ENCODE measurements around the gene ABI3BP. TPM values are rescaled to one million over a fixed set of nuclear protein-coding genes. Genes with fewer than 3 reads are reported as not detected.
A peak's percentile ranks its signal among the peaks of the same experiment; 100 is the strongest.

ABI3BP gene
- total RNA-seq, 1 experiment from 2014 or later, result 0.28 TPM

DNA sequence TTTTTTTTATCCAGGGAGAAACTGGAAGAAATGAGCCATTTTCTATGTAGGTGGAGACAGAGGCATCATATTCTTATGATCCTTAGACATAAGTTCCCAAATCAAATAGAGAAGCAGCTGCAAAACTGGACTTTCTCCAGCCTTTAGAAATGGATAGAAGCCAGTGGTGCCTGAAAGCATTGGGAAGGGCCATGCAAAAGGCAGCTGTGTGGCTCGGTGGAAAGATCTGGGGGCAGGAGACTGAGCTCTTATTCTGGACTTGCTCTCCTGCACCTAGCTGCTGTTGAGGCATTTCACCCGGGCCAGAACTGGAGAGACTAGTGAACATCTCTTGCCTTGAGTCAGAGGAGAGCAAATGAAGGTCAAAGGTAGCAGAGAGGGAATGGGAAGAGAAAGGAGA is 210.9 kb downstream of the ABI3BP start:
- Mint-ChIP-seq H3K27me3 (ENCODE audit: low read depth) (no peaks in the 10 kb centered on the region), H3K9me3 (peaks cover 6 to 10% of the 10 kb centered on the region in 2 experiments; a peak in 4 of 5 replicates), H3K4me3 (no peak overlapping the region), H3K36me3 (ENCODE audit: insufficient read depth in 1 of 3, low read depth in 3 of 3) (no peaks in the 10 kb centered on the region; a peak in 1 of 7 replicates), H3K27ac (peak overlapping the region in 1 of 3 experiments; percentile 13; a peak in 2 of 7 replicates), H3K4me1 (0 out of 4 replicates have a peak, but pooled peaks cover 0 to 2% of the 10 kb centered on the region in 2 experiments)
- H3K14ac ChIP-seq (ENCODE audit: insufficient read depth, low read length), result no peak overlapping the region
- H3T11ph ChIP-seq (ENCODE audit: low read length), result no peak overlapping the region
- no peaks in the 10 kb centered on the region for H3K27me3 ChIP-seq (ENCODE audit: insufficient read depth, low read length)
- no peak overlapping the region for H2BK12ac ChIP-seq (ENCODE audit: insufficient read length, low read depth, low read length)
- no peaks in the 10 kb centered on the region for H3K79me2 ChIP-seq (ENCODE audit: insufficient read depth, low read length)
- no peaks in the 10 kb centered on the region for H3K4me1 ChIP-seq (ENCODE audit: insufficient read depth, low read length)
- no peak for DNase-seq
- no peak overlapping the region for H4K8ac ChIP-seq (replicated peaks; ENCODE audit: insufficient read length, low read depth, low read length)
- H2BK15ac ChIP-seq (ENCODE audit: low read depth, low read length), result no peak overlapping the region
- no peak overlapping the region for H3K23ac ChIP-seq (ENCODE audit: insufficient read length, low read depth, low read length)
- no peak overlapping the region for H3K4me2 ChIP-seq (ENCODE audit: insufficient read depth, insufficient read length, low read length)
- H4K20me1 ChIP-seq (ENCODE audit: control insufficient read depth, insufficient read depth, insufficient read length), result no peaks in the 10 kb centered on the region
- TF ChIP-seq, protein P1, sequence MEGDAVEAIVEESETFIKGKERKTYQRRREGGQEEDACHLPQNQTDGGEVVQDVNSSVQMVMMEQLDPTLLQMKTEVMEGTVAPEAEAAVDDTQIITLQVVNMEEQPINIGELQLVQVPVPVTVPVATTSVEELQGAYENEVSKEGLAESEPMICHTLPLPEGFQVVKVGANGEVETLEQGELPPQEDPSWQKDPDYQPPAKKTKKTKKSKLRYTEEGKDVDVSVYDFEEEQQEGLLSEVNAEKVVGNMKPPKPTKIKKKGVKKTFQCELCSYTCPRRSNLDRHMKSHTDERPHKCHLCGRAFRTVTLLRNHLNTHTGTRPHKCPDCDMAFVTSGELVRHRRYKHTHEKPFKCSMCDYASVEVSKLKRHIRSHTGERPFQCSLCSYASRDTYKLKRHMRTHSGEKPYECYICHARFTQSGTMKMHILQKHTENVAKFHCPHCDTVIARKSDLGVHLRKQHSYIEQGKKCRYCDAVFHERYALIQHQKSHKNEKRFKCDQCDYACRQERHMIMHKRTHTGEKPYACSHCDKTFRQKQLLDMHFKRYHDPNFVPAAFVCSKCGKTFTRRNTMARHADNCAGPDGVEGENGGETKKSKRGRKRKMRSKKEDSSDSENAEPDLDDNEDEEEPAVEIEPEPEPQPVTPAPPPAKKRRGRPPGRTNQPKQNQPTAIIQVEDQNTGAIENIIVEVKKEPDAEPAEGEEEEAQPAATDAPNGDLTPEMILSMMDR (conservative IDR thresholded peaks at IDR 0.05), result no peak
- H3K79me1 ChIP-seq (ENCODE audit: insufficient read depth, low read depth, low read length, poor library complexity, severe bottlenecking), result no peaks in the 10 kb centered on the region
- no CpG with 5 or more reads among the region's 2 CpGs for WGBS (ENCODE audit: extremely low coverage, insufficient read length, low lambda C conversion rate)
- H3K4ac ChIP-seq (ENCODE audit: low read depth, low read length), result no peak overlapping the region
- H2BK120ac ChIP-seq (ENCODE audit: low read depth, low read length, poor library complexity, severe bottlenecking), result no peak overlapping the region
- H2AFZ ChIP-seq (ENCODE audit: low read length), result no peak overlapping the region
- no peak overlapping the region for H3K27ac ChIP-seq (ENCODE audit: insufficient read length, low read depth, low read length)
- H3K18ac ChIP-seq (ENCODE audit: insufficient read length, low read depth, low read length), result no peak overlapping the region
- H3K23me2 ChIP-seq (ENCODE audit: insufficient read length, low read depth, low read length, poor library complexity, severe bottlenecking), result no peaks in the 10 kb centered on the region
- H3K9me3 ChIP-seq (ENCODE audit: control insufficient read depth, low read depth, low read length), result no peaks in the 10 kb centered on the region
- H4K5ac ChIP-seq (ENCODE audit: insufficient read length, low read depth, low read length), result no peak overlapping the region
- no peak overlapping the region for H2BK5ac ChIP-seq (ENCODE audit: insufficient read length, low read length)
- no peak overlapping the region for H4K91ac ChIP-seq (ENCODE audit: insufficient read length, low read depth, low read length)
- H3K56ac ChIP-seq (ENCODE audit: insufficient read length, low read depth, low read length), result no peak overlapping the region
- H2BK20ac ChIP-seq (ENCODE audit: low read depth, low read length, poor library complexity, severe bottlenecking), result no peak overlapping the region
- H3K9ac ChIP-seq (ENCODE audit: extremely low read depth, insufficient read length, low read length), result no peak overlapping the region
- no peak overlapping the region for H2AK5ac ChIP-seq (ENCODE audit: insufficient read length, low read length)

Measured in H9 (cell line).